ENCODE measurements around the gene ADD1. TPM values are rescaled to one million over a fixed set of nuclear protein-coding genes. Genes with fewer than 3 reads are reported as not detected.

Gene ADD1
- total RNA-seq, 1 donor from 2014 or later = 228 TPM

DNA sequence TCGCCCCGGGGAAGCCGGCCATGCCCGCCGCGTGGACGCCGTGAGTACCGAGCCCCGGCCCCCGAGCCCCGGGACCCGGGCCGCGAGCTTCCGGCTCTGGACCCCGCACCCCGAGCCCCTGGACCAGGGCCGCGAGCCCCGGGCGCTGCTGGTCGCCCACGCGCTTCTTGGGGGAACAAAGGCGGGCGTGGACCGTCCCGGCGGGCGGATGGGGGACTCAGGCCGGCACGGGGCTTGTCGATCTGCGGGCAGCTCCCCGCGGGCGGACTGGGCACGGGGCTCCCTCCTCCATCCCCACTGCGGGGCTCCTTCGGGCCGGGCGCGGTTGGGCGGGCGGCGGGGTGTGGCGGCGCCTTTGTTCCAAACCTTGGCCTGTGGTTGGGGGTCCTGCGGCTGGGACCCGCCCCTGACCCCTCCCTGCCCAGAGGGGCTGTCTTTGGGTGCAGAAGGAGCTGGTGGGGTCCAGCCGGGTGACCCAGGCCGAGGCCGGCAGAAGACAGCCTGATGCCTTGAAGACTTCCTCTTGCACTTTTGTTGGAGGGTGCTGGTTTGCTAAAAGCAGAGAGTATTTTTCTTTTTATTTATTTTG lies 25.2 kb upstream of the ADD1 start:
- no peak for ATAC-seq
- DNase-seq = peak; percentile 38
- intact Hi-C loops (cut with micrococcal nuclease) = loop anchor here (10.0 kb wide), 1 partner anchor 54 kb away; no protein-coding TSS in a partner anchor

DNA sequence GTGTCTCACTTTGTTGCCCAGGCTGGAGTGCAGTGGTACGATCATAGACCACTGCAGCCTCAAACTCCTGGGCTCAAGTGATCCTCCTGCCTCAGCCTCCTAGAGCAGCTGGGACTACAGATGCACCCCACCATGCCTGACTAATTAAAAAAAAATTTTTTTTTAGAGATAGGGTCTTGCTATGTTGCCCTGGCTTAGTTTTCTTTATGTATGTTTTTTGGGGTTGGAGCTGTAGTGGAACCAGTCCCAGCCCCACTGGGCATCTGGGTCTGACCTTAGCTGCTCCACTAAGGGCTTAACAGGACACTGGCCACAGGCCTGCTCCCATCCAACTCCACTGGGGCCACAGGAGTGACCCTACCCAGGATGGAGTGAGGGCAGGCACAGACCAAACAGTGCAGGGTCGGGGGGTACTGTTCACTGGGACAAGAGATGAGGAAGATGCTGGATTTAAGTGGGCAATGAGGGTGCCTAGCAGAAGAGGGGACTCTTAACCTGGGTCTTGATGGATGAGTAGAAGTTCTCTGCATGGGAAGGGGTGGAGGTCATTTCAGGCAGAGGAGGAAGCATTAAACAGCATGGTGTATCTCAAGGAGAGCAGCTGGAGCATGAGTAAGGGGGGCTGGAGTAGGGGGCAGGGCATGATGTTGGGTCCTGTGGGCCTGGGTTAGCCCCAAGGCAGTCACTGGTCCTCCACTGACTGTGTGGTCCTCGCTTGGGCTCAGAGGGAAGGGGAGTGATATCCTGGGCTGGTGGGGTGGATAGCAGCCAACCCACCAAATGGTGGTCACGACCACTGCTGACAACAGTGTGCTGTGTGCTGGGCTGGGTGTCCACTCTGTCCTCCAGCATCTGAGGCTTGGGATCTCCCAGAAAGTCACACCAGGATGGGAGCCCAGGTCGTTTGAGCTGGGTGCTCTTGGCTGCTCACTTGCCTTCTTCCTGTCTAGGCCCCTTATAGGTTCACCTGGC lies 24.1 kb upstream of the ADD1 start:
- DNase-seq = peak; percentile 8
- intact Hi-C loops (cut with micrococcal nuclease) = loop anchor here (10.0 kb wide), 1 partner anchor 55 kb away; no protein-coding TSS in a partner anchor
- no peak for ATAC-seq

DNA sequence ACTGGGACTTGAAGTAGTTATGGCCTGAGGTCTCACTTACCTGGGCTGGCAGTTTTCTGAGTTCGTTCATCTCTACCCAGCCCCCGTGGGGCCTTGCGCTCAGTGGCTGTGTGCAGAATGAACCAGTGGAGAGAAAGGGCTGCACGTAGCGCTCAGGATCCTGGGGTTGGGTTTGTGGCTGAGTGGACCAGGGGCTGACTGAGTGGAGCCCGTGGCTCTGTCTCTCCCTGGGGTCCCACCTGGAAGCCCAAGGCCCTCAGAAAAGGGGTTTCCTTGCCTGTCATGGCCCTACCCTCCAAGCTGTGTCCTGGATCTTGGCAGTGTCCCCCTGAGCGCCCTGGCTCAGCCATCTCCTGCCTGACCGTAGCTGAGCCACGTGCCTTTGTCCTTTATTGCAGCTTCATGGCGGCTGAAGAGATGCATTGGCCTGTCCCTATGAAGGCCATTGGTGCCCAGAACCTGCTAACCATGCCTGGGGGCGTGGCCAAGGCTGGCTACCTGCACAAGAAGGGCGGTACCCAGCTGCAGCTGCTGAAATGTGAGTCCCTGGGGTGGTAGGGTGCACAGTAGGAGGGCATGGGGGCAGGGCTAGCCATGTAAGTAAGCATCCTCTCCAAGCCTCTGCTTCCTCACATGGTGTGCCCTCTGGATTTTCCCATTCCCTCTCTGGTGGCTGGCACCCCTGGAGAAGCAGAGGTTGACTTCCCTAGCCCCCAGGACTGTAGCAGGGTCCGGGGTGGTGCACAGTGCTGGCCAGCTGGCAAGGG lies 23.2 kb upstream of the ADD1 start:
- no peak for ATAC-seq
- intact Hi-C loops (cut with micrococcal nuclease) = no loop called here
- DNase-seq = peak; percentile 16

DNA sequence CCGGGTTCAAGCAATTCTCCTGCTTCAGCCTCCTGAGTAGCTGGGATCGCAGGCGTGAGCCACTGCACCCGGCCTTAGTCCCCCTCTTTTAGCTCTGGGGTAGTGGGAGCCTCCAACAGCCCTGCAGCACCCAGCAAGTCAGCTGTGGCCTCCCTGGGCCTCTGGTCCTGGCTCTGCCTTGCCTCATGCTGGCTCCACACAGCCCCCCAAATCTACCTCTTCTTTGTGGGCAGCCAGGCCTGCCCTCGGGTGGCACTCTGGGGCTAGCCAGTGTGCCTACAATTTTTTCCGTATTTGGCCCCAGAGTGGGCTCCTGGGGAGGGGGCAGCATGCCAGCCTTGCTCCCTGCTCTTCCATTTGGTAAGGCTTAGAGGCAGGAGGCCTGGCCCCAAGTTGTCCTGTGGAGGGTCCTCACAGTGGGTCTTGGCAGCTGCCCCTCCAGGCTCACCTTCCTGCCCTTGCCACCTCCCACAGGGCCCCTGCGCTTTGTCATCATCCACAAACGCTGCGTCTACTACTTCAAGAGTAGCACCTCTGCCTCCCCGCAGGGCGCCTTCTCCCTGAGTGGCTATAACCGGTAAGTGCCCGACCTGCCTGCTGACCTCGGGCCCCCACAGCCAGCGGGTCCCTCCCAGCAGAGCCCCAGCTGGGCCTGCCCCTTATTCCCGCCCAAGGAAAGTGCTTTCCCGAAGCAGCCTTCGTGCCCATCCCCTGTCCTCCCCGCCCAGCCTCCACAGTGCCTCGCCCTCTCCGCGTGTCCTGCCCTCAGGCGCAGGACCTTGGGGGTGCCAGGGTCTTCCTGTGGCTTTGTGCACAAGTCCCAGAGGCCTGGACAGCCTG lies 21.0 kb upstream of the ADD1 start:
- ATAC-seq (no peak), DNase-seq (peak; percentile 24)
- intact Hi-C loops (cut with micrococcal nuclease) = no loop called here

DNA sequence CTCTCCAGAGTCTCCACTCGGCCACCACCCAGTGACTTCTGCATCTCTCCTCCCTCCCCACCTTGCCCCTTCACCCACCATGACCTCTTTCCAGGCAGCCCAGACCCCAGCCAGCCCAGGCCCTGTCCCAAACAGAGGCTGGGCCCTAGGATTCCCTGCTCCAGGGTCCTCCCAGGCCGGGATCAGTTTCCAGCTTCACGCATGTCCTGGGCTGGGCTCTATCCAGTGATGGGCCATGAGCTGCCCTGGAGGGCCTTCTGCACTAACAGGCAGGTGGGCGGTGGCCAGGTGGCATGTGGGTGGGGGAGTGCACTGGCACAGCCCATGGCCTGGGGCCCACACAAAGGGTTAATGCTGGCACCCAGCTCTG lies 20.4 kb upstream of the ADD1 start:
- DNase-seq = no peak
- no peak for ATAC-seq
- intact Hi-C loops (cut with micrococcal nuclease) = no loop called here

DNA sequence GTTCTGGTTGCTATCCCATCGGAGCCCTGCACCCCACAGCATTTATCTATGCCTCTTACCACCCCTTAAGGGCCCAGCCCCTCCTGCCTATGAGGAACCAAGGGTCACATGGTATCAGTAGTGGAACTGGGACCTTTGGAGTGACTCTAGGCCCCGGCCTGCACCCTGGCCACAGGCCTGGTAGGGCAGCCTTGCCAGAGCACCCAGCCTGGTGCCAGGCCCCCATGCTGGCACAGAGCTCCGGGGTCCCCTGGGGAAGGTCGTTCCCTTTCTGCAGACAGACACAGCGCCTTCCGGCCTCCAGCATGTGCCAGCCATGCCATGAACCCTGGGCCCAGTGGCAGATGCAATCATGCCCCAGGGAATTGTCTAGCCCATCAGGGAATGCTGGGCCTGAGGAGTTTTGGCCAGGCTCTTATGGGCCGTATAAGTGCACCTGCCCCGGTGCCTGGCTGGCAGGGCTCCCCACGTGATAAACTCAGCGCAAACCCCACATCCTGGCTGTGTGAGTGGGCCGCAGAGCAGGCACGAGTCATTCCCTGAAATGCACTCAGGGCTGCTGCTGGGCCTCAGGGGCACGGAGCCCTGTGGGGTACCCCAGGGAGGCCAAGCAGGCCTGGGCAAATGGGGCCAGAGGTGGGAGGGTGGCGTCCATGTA lies 19.8 kb upstream of the ADD1 start:
- peak; percentile 52 for ATAC-seq
- peak; percentile 56 for DNase-seq

DNA sequence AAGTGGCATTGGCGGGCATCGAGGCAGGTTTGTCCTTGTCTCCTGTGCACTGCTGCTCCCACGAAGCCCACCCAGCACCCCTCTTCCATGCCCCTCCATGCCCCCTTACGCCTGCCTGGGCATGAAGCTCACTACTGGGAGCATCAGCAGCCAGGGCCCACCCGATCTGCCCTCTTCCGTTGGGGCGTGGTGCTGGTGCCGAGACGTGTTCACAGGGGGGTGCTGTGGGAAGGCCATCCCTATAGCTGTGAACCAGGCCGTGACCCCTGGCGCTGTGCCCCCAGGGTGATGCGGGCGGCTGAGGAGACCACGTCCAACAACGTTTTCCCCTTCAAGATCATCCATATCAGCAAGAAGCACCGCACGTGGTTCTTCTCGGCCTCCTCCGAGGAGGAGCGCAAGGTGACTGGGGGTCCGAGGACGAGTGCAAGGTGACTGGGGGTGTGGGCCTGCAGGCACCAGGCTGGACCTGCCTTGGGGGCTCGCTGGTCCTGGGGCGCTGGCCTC lies 19.3 kb upstream of the ADD1 start:
- intact Hi-C loops (cut with micrococcal nuclease) = no loop called here
- ATAC-seq (no peak), DNase-seq (peak; percentile 34)

More for the DNA sequence above, 19.8 kb upstream of the ADD1 start:
- intact Hi-C loops (cut with micrococcal nuclease) = no loop called here

DNA sequence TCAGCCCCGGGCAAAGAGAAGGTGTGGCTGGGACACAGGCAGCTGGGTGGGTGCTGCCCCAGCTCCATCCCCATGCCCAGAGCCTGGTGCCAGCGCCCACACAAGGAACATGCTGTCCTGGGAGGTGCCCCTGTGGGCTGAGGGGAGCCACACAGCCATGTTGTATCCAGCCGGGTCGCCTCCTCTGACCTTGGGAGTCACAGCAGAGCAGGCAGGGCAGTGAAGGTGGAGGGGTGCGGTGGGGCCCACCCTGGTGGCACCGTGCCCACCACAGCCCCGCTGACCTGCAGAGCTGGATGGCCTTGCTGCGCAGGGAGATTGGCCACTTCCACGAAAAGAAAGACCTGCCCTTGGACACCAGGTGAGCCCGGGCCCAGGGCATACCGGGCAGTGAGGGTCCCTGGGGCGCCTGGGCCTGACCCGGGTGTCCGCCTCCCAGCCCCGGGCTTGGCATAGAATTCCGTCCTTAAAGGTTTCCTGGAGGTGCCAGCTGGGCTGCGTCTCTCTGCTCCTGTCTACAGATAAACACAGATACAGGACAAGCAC lies 18.7 kb upstream of the ADD1 start:
- intact Hi-C loops (cut with micrococcal nuclease) = no loop called here
- peak; percentile 58 for DNase-seq
- peak; percentile 64 for ATAC-seq

DNA sequence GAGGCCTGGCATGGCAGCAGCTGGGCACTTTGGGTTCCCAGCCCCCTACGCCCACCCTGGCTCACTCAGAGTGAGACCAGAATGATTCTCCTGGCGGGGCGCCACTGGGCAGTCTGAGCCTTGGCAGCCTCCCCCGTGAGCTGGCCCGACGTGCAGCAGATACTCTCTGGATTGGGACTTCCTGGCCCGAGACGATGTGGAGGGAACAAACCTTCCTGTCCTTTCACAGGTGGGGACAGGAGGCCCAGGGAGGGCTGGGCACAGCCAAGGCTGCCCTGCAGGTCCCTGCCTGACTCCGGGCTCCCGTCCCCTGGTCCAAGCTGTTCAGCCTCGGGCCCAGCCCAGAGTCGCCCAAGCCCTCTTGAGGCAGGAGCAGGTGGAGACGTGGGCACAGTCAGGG lies 17.9 kb upstream of the ADD1 start:
- intact Hi-C loops (cut with micrococcal nuclease) = no loop called here
- ATAC-seq (peak; percentile 57), DNase-seq (peak; percentile 69)

DNA sequence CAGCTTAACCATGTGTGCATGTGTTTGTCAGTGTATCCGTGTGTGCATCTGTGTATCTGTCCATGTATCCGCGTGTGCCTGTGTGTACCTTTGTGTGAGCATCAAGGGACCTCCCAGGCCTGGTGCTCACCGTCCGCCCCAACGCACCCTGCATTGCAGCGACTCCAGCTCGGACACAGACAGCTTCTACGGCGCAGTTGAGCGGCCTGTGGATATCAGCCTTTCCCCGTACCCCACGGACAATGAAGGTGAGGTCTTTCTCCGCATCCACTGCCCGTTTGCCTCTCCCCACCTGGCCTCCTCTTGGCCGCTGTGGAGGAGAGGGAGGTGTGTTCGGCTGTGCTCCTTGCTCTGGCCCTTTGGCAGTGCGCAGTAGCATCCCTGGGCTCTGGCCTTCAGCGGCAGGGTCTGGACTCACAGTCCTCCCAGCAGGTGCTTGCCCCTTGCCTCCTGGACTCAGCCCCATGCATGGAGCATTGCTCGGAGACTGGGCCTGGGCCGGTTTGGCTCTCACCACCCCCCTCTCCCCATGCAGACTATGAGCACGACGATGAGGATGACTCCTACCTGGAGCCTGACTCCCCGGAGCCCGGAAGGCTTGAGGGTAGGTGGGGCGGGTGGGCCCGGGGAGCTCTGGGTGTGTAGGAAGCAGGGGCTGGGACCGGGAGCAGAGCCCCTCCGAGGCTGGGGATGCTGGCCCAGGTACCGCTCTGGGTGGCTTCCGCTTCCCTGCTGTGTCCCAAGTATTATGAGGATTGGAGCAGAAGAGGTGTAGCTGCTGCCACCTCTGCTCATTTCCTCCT lies 16.4 kb upstream of the ADD1 start:
- intact Hi-C loops (cut with micrococcal nuclease) = no loop called here
- ATAC-seq (no peak), DNase-seq (peak; percentile 24)

DNA sequence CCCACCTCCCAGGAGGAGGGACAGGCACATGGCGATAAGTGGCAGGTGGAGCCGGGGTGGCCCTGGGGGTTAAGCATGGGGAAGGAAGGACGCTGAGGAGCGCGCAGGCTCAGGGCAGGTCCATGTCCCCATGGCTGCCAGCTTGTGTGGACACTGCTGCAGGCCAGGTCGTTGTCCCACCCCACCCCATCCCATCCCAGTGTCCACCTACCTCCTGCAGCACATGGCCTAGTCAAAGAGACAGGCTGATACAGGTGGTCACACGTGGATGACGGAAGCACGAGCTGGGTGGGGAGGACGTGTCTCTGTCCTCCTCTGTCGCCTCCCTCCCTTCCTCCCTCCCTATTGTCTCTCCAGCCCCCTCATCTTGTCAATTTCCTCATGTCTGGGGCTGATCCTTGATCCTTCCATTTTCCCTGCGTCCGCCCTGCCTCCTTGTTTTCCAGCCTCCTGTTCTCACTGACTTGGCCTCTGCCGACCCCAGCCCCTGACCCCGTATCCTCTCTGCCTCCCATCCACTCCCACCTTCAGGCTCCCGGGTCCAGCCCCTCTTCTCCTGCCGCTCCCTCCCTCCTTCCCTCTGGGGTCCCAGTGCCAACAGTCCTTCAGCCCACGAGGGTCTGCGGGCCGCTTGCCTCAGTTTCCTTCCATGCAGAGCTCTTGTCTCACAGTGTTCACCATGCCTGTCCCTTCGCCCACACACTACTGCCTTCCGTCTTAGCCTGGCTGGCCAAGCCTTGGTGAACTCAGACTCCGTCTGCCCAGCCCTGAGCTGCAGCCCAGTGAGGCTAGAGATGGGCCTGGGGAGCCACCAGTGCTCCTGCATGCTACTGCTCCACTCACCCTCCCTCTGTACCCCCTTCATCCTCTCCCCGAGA lies 15.5 kb upstream of the ADD1 start:
- intact Hi-C loops (cut with micrococcal nuclease) = no loop called here
- DNase-seq = peak; percentile 20
- ATAC-seq = no peak

DNA sequence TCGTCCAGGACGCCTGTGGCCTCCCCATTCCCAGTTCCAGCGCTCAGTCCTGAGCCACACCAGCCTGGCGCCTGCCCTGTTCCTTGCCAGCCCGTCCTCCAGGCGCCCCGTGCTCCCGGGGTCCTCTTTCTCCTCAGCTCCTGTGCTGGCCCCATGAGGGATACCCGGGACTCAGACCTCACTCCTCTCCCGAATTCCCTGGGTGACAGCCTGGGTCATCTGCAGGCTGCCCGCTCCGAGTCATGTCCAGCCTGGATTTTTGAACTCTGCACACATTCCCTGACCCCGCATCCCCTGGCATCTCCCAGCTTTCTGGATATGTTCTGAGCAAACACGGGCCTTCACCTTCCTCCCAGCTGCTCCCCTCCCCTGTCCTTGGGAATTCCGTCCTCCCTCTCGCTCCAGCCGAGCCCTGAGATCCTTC lies 14.9 kb upstream of the ADD1 start:
- peak; percentile 17 for DNase-seq
- intact Hi-C loops (cut with micrococcal nuclease) = no loop called here

DNA sequence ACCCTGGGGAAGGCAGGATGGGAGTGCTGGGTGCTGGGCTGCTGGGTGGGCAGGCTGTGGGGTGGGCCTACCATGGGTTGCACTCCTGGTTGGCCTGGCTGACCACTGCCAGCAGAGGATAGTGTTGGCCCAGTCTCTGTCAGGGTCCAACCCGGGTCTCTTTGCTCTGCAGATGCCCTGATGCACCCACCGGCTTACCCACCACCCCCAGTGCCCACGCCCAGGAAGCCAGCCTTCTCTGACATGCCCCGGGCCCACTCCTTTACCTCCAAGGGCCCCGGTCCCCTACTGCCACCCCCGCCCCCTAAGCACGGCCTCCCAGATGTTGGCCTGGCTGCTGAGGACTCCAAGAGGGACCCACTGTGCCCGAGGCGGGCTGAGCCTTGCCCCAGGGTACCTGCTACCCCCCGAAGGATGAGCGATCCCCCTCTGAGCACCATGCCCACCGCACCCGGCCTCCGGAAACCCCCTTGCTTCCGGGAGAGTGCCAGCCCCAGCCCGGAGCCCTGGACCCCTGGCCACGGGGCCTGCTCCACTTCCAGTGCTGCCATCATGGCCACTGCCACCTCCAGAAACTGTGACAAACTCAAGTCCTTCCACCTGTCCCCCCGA lies 14.2 kb upstream of the ADD1 start:
- ATAC-seq = no peak
- intact Hi-C loops (cut with micrococcal nuclease) = no loop called here
- DNase-seq = peak; percentile 27

More for the DNA sequence above, 14.9 kb upstream of the ADD1 start:
- ATAC-seq = no peak

DNA sequence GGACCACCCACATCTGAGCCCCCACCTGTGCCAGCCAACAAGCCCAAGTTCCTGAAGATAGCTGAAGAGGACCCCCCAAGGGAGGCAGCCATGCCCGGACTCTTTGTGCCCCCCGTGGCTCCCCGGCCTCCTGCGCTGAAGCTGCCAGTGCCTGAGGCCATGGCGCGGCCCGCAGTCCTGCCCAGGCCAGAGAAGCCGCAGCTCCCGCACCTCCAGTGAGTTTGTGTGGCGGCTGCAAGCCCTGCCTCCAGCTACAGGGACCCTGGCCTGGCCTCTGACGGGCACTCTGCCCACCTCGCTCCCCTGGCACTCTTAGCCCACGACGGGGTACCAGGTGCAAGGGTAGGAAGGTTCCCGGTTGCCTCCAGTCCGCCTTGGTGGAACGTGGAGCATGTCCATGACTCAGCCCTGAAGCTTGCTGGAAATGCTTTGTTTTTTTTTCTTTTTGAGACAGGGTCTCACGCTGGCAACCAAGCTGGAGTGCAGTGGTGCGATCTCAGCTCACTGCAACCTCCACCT lies 13.7 kb upstream of the ADD1 start:
- intact Hi-C loops (cut with micrococcal nuclease) = no loop called here
- peak; percentile 25 for DNase-seq
- no peak for ATAC-seq

All from left ventricle myocardium superior (tissue), 1 donor.